GM23248 (cell line): ENCODE measurements around the gene SRPK3.

Experiments
- EZH2 ChIP-seq: fragments of 200-600 bp; sonication (generic); IDR thresholded peaks from 2 replicates; pipeline ENCODE4 v1.6.1; 2018; ENCODE audit warnings: antibody characterized with exemption, mild to moderate bottlenecking; ENCODE audit not compliant: insufficient read depth, poor library complexity, severe bottlenecking
- EZH2phosphoT487 ChIP-seq: fragments of 200-600 bp; sonication (generic); IDR thresholded peaks from 2 replicates; pipeline ENCODE4 v1.6.1; 2018; ENCODE audit warnings: antibody characterized with exemption, moderate library complexity, mild to moderate bottlenecking, low read depth; ENCODE audit not compliant: insufficient read depth

DNA sequence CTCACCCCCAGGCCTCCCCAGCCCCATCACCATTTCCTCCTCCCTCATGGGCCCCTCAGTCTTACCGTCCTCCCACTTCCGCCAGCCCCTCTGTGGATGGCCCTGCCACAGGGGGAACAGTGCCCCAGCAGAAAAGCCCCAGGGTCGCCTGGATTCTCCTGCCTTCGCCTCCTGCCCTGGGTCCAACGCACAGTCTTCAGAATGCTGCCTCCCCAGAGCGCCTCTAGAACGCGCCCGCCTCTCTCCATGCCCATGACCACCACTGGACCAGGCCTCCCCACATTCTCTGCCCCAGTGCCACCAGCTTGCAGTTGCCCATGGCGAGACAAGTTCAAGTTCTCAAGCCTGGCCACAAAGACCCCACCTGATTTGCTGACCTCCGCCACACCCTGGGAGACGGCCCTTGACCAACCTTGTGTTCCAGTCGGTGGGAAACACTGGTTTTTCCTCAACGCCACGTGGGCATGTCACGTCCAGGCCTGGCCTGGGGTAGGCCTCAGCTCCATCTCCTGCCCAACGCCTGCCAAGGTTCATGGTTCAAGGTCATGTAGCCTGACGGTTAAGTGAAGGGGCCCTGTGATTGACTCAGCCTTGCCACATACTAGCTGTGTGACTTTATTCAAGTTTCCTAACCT is 17.4 kb upstream of the SRPK3 start:
- TF ChIP-seq EZH2 = no peak
- no peak for TF ChIP-seq EZH2phosphoT487
